Activated naive CD4-positive, alpha-beta T cell treated with Interleukin-2 at 50 U/mL for 16 hours (primary cell): ENCODE measurements around the gene PFN1.
"Not testable (repeated sequence)": the region's sequence is repeated elsewhere in the genome, so short reads cannot be mapped to it uniquely, and the experiment has no call there.

Source experiments
- DNase-seq: peaks from one replicate; pipeline ENCODE4 v3.0.0-alpha.2; 2020

Gene PFN1

DNA sequence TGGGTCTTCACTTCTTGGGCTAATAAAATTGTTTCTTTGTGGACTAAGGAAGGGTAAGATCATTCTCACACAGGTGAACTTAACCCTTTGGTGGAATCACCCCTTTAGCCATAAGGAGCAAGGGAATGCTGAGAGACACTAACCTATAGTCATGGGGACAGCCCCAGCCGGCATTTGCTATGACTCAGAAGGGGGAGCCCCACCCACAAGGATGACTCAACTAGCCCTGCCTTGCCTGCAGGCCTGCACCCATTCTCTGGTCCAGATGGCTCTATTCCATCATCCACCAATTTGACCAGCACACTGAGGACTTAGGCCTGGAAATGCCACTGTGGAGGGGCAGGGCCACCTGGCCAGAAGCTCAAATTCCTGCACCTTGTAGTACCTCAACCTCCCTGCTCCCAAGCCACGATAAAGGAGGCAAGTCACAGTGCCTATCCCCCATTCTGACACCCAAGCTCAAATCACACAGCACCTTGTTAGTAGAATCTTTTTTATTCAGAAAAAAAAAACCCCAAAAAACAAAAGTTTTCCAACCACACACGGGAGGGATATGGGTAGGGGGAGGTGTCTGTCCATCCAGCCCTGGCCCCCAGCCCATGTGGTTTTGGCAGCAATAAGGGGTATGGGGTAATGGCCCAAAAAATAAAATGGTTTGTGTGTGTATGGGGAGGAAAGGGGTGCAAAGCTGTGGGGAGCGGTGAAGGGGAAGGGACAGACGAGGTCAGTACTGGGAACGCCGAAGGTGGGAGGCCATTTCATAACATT lies 3.0 kb downstream of the PFN1 start:
- DNase-seq, result peak; percentile 89

DNA sequence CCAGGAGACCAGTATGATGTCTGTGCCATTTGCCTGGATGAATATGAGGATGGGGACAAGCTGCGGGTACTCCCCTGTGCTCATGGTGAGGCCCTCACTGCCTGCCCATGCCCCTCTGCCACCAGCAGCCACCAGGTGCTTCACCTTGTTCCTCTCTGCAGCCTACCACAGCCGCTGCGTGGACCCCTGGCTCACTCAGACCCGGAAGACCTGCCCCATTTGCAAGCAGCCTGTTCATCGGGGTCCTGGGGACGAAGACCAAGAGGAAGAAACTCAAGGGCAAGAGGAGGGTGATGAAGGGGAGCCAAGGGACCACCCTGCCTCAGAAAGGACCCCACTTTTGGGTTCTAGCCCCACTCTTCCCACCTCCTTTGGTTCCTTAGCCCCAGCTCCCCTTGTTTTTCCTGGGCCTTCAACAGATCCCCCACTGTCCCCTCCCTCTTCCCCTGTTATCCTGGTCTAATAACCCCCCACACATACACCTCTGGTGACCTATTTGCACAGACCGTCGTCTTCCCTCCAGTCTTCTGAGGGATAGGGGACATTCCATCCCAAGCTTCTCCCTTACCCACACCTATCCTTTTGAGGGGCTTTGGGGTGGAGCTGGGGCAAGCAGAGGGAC lies 3.7 kb downstream of the PFN1 start:
- no peak for DNase-seq

DNA sequence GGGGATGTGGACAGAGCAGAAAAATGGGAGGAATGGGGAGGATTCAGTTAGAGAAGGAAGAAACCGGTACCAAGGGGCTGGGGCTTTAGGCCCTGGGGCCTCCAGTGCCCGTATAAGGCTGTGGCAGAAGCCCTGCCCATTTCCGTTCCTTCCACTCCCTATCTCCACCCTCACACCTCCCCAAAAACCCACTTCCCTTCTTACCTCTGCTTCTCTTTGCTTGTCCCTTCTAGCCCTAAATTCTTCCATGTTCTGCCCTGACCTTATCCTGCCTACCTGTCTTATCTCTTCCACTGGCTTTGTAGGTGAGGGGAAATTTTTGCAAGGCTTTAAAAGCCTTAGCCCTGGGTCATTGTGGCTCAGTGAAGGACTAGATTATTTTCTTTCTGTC lies 4.2 kb downstream of the PFN1 start:
- peak; percentile 40 for DNase-seq

DNA sequence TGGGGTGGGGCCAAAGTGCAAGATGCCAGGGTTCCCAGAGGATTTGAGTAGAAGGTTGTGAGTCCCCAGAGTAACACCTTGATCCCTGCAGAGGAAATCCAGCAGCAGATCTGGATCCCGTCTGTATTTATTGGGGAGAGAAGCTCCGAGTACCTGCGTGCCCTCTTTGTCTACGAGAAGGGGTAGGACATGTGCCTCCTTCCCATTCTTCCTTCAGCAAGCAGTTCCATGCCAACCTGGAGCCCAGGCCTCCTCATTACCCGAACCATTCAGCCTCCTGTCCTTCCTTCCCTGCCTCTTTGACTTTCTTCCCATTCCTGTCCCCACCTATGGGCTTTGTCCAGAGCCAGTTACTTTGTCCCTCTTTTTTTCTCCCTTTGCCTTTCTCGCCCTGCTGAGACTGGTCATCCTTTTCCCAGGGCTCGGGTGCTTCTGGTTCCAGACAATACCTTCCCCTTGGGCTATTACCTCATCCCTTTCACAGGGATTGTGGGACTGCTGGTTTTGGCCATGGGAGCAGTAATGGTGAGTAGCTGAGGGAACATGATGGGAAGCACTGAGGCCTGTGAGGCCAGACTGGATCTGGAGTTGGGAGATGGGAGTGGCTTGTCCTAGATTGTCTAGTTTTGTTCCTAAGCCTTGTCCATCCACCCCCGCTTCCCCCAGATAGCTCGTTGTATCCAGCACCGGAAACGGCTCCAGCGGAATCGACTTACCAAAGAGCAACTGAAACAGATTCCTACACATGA lies 5.4 kb downstream of the PFN1 start:
- DNase-seq, result no peak

DNA sequence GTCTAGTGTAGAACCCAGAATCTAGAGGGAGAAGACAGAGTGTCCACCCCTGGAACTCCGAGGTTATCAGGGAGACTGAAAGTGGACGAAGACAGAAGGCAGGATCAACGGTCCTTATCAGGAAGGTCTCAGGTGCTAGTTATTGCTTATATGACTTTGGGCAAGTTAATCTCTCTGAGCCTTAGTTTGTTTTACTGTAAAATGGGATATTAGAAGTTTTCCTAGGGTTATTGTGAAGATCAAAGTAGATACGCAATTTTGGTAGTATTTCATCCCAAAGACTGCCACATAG lies 7.1 kb downstream of the PFN1 start:
- DNase-seq, result no peak

DNA sequence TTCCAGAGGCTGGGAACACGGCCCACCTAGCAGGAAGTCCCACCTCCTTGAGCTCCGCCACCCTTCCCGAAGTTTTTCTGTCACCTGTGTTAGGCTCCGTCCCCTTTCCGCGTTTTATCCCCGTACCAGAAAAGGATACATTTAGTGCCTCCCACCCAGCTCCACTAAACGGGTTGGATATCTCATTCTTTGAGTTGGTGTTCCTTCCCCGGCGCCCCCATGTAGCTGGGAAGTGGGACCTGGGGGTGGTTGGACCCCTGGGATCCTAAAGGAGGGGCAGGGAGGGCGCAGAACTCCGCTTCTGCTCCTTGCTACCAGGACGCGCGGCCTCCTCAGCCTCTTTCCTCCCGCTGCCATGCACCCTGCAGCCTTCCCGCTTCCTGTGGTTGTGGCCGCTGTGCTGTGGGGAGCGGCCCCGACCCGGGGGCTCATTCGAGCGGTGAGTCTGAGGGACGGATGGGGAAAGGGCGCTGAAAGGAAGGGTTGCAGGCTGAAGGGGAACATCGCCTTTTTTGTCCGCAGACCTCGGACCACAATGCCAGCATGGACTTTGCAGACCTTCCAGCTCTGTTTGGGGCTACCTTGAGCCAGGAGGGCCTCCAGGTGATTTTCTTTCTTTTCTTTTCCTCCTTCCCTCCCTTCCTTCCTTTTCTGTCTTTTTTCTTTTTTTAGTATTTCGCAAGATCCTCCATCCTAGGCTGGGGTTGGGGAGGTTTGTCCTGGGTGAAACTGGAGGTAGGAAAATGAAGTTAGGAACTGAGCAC lies 7.6 kb downstream of the PFN1 start:
- DNase-seq, result peak; percentile 47

DNA sequence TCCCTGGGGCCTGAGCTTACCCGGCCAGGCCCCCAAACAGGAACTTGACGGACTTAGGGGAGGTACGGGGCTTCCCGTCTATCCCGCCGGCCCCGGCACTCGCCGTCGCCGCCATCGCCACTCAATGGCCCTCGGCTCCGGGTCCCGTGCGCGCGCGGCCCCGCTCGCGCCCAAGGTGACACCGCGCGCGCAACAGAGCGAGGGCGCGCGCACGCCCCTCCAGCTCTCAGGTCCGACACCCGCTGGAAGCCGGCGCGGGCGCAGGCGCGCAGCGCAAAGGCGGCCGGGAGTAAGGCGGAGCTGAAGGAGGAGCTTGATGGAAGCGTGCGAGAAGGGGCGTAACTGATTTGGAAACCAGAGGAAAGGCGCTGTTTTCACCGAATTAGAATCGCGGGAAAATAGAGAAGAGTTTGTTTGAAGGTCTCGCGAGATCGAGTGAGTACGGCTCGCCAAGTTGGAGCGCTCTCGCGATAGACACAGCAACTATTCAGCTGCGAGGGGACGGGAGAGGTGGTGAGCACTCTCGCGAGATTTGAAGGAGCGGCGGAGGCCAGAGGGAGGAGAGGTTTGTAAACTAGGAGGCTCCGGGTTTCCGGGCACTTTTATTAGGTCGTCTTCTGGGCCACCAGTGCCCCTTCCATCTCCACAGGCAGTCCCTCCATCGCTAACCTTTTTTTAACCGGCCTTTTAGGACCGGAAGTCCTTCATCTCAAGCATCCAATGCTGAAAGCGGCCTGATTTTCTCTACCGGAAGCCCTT lies 8.4 kb downstream of the PFN1 start, which contains the start of the genes RNF167 and SLC25A11:
TSS of gene RNF167 (plus strand) at position 473 of the 759 bp plus-strand sequence. CDS start 642 bp downstream, outside the sequence.
TSS of gene SLC25A11 (minus strand) at position 251 of the 759 bp plus-strand sequence. CDS start at position 115, 136 bp downstream.
- peak; percentile 97 for DNase-seq

DNA sequence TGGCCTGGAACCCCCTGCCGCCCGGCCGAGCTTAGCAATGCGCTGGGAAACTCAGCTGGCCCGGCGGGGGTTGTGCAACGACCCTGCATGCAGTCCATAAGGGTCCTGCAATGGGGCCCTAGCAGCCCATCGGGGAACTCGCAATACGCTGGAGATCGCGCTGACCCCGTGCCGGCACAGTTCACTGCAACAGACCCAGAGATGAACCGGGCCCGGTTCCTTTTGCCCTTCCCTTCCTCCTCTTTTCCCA lies 8.9 kb downstream of the PFN1 start:
- DNase-seq, result peak; percentile 27

DNA sequence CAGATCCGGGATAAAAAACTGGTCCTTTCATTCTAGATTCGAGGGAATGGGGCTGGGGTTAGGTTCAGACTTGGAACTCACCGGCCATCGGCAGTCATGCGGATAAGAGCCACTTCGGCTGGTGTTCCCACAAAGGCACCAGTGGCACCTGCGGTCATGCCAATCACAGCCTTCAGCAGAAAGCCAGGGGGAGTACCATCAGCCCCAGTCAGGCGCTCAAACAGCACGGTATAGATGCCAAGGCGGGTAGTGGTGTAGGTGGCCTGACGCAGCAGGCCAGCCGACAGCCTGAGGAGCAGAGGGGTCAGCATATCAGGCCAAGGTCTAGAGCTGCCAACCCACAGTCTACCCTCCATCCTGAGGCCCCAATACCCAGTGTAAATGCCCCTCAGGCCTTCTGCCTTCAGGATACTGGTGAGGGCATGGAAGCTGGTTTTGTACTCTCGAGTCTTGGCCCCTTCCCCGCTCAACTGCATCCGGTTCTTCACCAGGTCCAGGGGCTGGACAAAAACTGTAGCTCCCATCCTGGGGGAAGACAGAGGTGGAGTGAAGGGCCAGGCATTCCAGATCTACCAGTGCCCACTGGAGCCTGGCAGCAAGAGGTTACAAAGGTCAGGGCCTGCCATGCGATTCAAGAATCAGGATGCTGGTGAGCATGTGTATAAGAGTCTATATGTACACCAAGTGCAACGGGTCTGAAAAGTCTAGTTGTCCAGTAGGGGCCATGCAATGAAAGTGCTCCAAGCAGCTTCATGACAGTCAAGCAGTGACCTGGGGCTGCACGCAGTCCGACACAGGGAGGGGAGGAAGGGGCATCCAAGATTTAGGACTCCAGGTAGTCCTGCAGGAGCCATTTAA lies 9.4 kb downstream of the PFN1 start:
- DNase-seq, result no peak

DNA sequence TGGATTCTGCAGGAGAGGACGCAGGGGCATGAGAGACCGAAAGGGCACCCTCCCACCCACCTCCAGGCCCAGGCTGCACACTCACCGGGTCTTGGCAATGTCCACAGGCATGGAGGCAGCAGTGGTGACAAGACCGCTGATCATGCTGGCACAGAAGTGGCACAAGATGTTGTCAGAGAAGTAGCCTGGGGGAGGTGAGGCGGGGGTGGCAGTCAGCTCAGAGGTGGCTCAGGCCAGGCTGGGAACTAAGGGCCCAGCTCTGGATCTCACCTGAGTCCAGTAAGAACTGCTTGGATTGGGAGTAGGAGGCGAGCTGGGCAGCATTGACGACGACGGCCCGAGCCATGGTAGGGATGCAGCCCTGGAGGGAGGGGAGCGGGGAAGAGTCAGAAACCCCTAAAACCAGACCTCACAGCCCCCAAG lies 10.2 kb downstream of the PFN1 start:
- DNase-seq, result no peak

DNA sequence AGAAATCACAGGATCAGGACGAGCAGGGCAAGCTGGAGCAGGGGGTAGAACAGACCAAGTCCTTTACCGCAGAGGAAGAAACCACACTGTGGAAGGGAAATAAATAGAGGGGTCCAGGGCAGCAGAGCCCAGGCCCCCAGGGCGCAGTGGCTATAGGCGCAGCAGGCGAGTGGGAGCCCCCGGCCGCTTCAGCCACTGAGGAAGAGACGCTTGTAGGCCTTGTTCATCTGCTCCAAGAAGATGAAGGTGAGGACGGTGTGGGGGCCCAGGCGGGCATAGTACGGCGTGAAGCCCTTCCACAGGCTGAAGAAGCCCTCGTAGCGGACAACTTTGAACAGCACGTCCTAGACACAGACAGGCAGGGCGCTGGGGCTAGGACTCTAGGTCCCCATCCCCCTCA lies 10.8 kb downstream of the PFN1 start:
- DNase-seq, result no peak

DNA sequence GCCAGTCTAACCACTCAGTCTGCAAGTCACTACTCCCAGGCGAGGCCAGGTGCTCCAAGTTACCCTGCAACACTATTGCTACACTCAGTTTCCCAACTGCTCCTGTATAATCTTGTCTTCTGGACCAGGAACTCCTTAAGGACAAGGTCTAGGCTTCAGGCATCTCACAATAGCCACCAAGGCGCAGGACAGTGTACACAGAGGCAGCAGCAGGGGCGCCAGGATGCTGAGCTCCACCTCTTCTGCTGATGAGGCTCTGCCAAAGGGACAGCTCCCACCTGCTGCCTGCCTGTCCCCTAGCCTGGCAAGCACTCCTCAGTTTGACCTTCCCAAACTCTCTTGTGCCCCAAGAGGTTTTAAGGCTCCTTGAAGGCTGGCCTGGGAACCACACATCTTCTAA lies 11.9 kb downstream of the PFN1 start:
- DNase-seq, result no peak

DNA sequence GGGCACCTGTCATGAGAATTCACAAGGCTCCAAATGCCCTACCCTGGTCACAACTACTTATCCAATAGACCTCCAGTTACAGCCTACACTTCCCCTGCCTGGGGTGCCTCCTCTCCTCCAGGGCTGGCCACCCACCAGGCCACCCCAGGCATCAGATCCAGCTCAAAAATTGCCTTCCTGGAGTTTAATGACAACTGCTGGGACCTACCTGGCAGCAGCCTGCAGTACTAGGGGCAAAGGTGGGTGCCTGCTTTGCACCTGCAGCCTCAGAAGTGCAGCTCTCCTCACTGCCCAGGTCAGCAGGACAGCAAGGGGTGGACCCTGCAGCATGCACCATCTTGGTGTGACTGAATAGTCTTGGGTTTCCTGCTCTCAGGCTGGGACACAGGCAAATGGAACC lies 12.7 kb downstream of the PFN1 start:
- no peak for DNase-seq

DNA sequence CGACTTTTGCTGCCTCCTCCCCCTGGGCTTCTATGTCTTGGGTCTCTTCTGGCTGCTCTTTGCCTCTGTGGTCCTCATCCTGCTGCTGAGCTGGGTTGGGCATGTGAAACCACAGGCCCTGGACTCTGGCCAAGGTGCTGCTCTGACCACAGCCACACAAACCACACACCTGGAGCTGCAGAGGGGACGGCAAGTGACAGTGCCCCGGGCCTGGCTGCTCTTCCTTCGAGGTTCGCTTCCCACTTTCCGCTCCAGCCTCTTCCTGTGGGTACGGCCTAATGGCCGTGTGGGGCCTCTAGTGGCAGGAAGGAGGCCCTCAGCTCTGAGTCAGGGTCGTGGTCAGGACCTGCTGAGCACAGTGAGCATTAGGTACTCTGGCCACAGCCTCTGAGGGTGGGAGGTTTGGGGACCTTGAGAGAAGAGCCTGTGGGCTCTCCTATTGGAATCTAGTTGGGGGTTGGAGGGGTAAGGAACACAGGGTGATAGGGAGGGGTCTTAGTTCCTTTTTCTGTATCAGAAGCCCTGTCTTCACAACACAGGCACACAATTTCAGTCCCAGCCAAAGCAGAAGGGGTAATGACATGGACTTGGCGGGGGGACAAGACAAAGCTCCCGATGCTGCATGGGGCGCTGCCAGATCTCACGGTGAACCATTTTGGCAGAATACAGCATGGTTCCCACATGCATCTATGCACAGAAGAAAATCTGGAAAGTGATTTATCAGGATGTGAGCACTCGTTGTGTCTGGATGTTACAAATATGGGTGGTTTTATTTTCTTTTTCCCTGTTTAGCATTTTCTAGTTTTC lies 14.0 kb downstream of the PFN1 start:
- no peak for DNase-seq

DNA sequence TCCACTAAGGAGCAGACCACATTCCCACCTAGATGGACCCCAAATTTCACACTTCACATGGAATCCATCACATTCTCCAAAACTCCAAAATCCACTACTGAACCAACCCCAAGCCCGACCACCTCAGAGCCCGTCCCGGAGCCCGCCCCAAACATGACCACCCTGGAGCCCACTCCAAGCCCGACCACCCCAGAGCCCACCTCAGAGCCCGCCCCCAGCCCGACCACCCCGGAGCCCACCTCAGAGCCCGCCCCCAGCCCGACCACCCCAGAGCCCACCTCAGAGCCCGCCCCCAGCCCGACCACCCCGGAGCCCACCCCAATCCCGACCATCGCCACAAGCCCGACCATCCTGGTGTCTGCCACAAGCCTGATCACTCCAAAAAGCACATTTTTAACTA lies 14.7 kb downstream of the PFN1 start:
- no peak for DNase-seq

DNA sequence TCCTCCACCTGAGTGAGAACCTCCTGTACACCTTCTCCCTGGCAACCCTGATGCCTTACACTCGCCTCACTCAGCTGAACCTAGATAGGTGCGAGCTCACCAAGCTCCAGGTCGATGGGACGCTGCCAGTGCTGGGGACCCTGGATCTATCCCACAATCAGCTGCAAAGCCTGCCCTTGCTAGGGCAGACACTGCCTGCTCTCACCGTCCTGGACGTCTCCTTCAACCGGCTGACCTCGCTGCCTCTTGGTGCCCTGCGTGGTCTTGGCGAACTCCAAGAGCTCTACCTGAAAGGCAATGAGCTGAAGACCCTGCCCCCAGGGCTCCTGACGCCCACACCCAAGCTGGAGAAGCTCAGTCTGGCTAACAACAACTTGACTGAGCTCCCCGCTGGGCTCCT lies 15.6 kb downstream of the PFN1 start:
- DNase-seq, result no peak

DNA sequence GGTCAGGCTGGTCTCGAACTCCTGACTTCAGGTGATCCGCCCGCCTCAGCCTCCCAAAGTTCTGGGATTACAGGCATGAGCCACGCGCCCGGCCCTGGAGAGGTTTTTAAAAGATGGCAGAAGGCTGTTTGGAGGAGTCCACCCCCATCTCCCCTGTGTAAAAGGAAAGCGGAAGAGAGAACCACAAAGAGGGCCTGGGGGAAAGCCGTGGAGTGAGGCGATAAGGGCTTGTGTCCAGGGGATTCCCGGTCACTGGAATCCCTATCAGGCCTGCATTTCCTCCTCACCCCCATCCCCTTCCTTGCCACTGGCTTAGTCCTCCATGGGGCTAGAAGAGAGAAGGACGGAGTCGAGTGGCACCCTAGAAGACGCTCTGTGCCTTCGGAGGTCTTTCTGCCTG lies 16.4 kb downstream of the PFN1 start, which contains the start of gene GP1BA:
TSS of gene GP1BA (plus strand) at position 315 of the 400 bp plus-strand sequence. CDS start 328 bp downstream, outside the sequence.
- DNase-seq, result no peak

DNA sequence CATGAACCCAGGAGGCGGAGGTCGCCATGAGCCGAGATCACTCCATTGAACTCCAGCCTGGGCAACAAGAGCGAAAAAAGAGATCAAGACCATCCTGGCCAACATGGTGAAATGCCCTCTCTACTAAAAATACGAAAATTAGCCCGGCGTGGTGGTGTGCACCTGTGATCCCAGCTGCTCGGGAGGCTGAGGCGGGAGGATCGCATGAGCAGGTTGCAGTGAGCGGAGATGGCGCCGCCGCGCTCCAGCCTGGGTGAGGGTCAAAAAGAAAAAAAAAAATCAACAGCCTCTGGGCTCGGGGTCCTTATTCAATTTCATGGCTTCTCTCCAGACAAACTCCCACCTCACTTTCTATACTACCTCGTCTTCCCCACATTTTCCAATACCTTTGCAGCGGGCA lies 19.4 kb downstream of the PFN1 start:
- no peak for DNase-seq

DNA sequence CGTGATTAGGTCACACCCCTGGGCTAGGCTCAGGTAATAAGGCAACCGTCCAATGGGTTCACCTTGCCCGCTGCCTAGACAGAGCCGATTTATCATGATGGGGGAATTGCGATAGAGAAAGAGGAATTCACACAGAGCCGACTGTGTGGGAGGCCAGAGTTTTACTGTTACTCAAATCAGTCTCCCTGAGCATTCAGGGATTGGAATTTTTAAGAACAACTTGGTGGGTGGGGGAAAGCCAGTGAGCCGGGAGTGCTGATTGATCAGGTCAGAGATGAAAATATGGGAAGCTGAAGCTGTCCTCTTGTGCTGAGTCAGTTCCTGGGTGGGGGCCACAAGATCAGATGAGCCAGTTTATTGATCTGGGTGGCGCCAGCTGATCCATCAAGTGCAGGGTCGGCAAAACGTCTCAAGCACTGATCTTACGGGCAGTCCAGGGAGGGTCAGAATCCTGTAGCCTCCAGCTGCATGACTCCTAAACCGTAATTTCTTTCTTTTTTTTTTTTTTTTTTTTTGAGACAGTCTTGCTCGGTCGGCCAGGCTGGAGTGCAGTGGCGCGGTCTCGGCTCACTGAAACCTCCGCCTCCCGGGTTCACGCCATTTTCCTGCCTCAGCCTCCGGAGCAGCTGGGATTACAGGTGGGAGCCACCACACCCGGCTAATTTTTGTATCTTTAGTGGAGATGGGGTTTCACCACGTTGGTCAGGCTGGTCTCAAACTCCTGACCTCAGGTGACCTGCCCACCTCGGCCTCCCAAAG lies 21.6 kb downstream of the PFN1 start:
- not testable (repeated sequence) for DNase-seq

DNA sequence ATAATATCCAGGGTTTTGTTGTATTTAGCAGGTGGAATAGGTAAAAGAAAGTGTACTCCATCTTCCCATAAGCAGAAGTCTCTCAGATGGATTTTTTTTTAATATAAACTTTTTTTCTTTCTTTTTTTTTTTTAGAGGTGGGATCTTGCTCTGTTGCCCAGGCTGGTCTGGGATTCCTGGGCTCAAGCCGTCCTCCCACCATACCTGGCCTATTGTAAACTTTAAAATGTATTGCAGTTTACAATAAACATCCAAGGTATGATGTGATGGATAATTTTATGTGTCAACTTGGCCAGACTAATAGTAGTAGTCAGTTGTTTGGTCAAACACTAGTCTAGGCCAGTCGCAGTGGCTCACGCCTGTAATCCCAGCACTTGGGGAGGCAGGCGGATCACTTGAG lies 27.0 kb downstream of the PFN1 start:
- DNase-seq, result no peak
